ENCODE data around the gene DUSP10.
A peak's percentile ranks its signal among the peaks of the same experiment; 100 is the strongest.

The DUSP10 gene

GRCh38 chr1:221728037-221728505 lies 13.8 kb downstream of the DUSP10 start:
- no peak for DNase-seq

- no peak for DNase-seq
Observed at GRCh38 chr1:221727146-221728036, 14.5 kb downstream of the DUSP10 start.

DNA sequence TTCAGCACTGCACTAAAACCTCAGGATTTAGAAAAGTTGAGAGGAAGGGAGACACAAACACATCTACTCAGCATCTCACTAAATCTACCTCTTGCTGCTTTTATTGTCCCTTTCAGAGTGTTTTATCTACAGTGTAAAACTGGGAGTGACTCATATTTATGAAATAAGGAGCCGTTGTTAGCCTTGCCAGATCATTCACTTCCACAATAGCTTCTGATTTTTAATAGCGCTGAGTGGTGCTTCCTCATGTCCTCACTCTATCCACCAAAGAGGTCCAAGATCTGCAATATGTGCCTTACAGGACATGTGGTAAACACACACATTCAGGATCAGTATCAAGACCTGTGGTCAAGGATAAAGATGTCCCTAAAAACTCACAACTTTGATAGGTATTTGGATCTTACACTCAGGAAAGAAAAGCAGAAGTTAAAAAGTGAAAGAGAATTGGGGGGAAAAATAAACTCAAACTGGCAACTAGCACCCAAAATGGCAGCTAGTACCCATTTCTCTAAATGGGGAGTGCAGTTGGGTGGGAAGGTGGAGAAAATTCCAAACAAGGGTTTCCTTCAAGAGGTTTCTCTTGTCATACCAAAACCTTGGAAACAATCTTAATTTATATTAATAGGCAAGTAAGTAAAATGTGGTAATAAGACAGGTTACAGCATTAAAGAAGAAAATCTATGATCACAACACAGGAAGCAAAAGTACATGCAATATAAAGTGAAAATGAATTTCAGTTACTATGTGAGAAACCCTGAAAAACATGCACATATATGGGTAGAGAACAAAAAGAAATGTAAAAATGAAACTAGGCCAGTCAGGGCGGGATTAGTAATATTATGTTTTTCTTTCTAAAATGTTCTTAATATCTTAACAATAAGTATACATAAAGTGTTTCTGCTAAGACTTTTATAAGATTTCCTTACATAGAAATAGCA lies 15.9 kb downstream of the DUSP10 start:
- DNase-seq, result peak; percentile 88

DNA sequence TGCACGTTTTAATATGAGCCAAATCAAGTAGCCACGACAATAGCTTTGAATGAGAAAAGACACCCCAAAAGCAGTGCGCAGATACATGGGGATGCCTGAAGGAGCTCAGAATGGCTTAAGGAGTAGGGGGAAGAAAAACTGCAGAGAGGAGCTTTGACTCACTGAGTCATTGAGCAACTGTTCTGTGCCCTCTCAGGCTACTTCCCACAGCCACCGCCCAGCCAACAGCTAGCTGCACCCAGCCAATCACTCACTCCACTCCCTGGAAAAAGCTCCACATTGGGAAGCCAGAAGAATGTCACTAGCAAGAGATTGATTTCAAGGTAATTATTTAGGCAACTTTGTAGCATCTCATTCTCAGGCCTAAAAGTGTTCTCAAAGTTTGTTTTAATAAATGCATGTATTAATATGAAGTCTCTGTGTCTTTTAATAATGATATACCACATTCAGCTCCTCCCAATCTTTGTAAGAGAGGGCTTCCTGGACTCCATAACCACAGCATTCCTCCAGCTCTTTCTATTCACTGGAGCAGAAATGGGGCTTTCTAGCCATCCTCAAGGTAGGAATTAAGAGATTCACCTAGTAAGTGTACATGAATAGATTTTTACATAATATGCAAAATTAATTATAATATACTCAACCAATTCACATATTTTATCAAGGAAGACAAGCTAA lies 16.8 kb downstream of the DUSP10 start:
- DNase-seq, result peak; percentile 91

DNA sequence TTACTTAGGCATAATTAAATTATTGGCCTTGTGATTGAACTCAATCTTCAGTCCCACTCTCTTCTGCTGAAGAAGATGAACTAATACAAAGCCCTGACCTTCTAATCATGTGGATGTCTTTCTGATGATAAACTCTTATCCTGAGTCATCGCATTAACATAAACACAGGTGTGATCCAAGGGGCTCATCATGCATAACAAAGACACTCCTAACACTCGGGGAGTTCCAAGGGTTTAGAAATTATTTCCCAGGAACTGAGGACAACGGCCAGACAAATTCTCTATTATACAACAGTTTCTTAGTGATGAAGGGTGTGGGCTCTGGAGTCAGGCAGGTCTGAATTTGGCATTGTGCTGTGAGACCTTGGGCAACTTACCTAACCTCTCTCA lies 18.0 kb downstream of the DUSP10 start:
- no peak for DNase-seq

DNA sequence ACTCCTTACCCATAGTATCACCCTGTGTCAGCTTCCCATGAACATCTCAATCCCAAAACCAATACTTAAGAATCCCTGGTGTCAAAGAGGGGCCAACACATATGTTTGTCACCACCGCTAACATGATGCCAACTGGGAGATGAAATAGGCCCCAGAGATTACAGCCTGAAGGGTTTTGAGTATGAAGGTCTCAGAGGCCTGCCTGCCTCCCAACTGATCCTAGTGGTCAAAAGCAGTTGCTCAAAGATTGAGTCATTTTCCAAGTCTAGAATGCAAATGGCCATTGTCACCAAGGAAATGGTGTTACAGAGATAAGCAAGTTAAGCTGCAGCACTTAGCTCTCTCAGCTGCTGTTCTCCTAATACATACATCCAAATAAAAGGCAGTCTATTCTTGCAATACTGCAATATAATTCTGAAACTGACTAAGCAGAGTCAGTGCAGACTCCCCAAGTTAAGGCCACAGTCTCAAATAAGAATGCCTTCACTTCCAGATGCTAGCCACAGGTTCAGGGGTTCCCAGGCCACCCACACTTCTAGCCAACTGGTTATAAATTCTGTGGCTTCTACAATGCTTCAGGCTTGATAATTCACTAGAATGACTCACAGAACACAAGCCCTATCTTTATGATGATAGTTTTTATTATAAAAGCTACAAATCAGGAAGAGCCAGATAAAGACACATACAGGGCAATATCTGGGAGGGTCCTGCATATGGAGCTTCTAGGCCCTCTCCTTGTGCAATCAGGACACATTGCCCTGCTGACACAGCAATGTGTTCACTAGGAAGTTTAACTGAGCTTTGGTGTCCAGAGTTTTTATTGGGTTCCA lies 18.7 kb downstream of the DUSP10 start:
- no peak for DNase-seq

DNA sequence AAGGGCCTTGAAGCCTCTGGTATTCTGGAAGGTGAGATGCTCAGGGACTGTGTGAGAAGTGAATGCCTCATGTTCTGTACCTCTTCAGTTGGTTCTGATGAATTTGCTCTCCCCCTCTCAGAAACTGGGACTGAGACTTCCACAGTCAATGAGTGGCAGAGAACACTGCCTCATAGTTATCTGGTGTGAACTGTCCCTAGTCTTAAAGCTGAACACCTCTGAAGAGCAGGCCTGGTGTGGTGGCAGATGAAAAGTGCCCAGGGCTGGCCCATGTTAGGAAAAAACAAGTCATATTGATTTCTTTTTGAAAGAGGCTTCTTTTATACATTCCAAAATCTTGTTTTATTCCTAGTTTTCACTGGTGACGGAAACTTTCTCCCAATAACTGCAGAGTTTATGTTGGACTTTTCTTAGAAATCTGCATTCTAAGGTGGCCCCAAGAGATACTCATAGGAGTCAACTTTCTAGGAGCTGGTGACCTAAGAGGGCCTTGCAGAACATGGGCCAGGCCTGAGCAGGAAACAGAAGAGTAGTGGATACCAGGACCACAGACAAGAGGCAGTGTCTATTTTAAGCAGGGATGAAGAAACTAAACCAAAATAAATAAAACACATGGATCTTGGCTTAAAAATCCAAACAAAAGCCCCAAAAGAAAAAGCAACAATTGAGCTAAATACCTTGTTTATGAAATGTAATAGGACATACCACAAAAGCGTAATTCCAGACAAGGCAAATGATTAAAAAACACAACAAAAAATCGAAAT lies 19.5 kb downstream of the DUSP10 start:
- DNase-seq, result no peak

DNA sequence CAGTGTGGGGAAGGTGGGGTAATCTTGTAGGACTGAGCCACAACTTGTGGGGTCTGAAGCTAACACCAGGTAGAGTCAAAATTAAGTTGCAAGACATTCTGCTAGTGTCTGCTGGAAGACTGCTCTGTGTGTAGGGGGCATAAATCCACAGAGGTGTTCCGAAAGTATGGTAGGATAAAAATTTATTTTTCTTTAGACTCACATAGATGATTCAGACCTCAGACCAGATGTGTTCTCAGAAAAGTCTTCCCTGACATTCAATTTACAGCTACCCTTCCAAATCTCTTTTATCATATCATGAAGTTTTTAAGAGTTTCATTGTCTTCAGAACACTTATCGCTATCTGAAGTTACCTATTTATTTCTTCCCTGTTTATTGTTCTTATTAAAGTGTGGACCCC lies 21.3 kb downstream of the DUSP10 start:
- DNase-seq, result no peak

GRCh38 chr1:221719987-221720386 lies 21.9 kb downstream of the DUSP10 start:
- DNase-seq, result no peak

DNA sequence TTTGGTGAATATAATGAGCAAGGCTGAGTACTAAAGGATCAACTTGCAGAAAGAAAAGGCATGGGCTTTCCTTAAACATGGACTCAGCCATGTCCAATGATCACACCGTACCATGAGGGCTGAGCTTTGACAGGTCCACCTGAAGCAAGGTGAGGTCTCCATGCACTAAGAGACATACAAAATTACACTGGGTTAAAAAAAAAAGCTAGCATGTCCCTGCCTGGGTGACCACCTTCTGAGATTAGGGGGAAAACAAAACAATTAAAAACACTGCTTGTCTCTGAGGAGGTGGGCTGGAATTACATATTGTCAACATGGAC lies 22.7 kb downstream of the DUSP10 start:
- no peak for DNase-seq

DNA sequence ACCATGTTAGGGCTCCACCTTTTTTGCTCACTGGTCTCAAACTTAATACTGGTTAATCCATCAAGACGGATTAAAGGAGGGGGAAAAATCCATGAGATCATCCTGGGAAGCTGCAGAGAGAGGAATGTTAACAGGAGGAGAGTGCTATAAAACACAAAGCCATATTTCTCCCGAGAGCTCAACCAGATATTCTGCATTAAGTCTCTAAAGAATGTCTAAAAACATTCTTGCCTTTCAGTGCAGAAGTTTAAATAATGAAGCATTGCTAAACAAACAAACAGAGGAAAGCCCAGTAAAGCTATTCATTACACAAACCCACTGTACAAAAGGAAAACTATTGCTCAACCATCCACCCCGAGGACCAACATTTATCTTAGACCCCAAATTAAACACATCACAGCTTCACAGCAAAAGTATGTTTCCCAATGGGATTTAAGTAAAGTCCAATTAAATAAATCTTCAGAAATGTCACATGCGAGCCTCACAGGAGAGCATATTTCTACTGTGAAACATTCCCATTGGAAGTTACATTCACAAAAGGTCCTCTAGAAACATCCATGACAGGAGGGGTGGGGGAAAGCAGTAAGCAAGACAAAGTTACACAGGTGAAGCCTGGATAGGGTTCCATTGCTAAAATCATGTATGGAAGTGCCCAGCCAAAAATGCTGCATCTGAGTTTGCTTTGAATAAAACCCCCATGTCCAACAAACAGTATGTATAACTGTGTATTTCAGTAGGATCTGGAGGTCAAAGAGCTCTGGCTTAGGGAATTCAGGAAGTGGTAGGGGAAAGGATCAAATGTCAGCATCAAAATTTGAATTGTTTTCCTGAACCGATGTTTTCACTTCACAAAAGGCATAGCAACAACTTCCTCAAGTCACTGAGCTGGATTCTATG lies 23.3 kb downstream of the DUSP10 start:
- no peak for DNase-seq

- DNase-seq, result no peak
Observed at GRCh38 chr1:221717485-221717853, 24.4 kb downstream of the DUSP10 start.

DNA sequence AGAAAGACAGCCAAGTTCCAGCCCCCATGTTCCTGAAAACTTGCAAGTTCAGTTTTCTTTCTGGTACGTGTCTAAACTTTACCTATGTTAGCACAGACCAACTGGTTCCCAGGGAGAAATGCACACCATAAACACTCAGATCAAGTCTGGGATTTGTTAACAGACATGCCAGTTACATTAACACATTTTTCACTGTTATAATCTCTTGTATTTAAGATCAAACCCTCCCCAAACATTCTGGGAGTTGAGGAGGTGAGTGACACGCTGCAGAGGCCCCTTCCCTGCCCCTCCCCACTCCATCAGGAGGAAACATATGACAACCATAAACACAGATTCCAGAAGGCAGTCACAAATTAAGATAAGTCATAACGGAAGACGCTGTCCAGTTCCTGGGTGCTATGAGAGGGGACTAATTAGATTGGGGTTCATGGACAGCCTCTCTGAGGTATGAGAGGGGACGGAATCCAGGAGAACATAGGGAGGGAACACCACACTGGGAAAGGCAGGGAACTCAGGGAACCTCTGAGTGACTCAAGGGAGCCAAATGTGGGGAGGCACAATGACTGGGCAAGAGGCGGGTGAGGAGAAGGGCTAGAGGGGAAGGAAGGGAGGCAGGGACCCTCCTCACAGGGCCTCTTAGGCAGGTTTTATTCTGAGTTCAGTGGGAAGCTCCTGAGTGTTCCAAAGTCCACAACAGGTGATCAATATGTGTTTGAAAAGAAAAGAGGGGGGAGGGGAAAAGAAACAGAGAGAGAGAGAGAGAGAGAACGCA lies 25.0 kb downstream of the DUSP10 start:
- DNase-seq, result no peak

GRCh38 chr1:221715321-221716169 lies 26.3 kb downstream of the DUSP10 start:
- DNase-seq, result no peak

- DNase-seq, result peak; percentile 36
Observed at GRCh38 chr1:221714227-221715152, 27.4 kb downstream of the DUSP10 start.

GRCh38 chr1:221712776-221713431 lies 29.0 kb downstream of the DUSP10 start:
- no peak for DNase-seq

DNA sequence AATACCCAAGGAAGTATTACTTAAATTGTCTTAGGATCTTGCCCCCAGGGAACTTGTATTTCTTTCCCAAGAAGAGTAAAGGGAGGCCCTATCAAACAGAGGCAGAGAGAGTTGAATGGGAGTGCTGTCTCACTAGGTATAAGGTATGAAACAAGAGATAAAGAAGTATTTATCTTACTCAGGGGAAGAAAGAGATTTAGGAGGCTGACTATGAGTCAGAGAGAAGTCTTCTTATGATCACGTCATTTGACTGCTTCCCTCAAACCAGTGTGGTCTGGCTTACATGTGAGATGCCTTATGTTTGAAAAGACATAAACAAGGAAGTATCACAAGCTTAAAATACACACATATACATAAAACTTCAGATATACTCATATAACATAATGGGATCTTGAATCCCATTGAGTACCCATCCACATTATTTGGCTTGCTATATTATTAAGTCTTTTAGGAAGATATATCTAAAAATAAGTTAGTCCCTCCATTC lies 29.6 kb downstream of the DUSP10 start:
- DNase-seq, result peak; percentile 95

All from inflammatory macrophage treated with lipopolysaccharide for 4 hours (primary cell).